HG03432 (cell line): ENCODE data around the gene RARS1.
A peak's percentile ranks its signal among the peaks of the same experiment; 100 is the strongest.
"Not testable (repeated sequence)": the region's sequence is repeated elsewhere in the genome, so short reads cannot be mapped to it uniquely, and the experiment has no call there.

Experiments
- ATAC-seq: cut with Tn5 transposase; IDR thresholded peaks from one replicate; pipeline ENCODE4 v1.9.1; 2021; ENCODE audit warnings: mild to moderate bottlenecking, moderate library complexity; ENCODE audit not compliant: unreplicated experiment

The RARS1 gene

DNA sequence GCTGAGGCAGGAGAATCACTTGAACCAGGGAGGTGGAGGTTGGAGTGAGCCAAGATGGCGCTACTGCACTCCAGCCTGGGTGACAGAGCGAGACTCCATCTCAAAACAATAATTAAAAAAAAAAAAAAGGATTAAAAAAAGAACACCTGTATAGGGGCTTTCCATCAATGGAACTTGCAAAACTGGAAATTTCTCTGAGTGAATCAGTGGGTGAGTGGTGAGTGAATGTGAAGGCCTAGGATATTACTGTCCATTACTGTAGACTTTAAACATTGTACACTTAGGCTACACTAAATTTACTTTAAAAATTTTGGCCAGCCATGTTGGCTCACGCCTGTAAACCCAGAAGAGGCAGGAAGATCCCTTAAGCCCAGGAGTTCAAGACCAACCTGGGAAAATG, 5.7 kb upstream of the RARS1 start:
- ATAC-seq = no peak

DNA sequence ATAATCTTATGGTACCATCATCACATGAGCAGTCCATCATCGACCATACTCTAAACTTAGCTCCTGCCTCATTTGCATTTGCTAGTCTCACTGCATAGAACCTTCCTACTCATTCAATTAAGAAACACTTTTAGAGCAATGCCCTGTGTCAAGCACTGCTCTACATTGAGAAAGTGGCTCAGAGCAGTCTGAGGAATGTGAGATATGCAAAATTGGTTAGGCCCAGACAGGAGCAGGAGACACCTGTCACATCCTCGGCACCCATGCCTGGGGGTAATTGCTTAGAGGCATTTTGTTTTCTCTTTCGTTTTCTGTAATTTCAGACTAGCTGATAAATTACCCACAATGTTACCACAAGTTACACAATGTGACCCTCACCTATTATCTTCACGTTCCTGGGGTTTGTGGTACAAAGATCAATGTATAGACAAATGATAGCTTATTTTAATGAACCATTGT, 4.9 kb upstream of the RARS1 start:
- ATAC-seq = peak; percentile 90

DNA sequence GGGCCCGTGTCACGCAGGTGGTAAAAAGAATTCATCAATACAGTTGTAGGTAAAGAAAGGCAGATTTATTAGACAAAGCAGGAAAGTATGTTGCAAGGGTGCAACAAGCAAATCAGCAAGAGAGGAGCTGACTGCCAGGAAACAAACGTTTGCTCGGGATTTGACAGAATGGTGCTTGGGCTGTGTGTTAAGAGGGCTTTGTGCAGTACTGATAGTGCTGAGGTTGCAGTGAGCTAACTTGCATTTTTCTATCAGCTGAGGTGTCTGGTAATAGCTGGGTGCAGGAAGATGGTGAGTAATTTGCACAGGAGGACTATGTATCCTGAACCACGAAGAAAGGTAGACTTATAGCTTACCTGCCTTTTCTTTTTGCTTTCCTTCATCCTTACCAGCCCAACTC, 3.9 kb upstream of the RARS1 start:
- ATAC-seq = no peak

DNA sequence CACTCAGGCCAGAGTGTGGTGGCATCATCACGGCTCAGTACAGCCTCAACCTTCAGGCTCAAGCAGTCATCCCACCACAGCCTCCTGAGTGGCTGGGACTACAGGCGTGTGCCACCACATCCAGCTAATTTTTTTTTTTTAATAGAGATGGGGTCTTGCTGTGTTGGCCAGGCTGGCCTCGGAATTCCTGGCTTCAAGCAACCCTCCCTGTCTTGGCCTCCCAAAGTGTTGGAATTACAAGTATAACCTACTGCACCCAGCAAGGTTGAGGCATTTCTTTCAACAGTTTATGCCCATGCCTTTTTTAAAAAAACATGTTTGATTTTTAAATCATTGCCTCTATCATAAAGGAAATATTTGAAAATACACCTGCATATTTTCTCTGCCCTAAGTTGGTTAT, 2.8 kb downstream of the RARS1 start:
- no peak for ATAC-seq

DNA sequence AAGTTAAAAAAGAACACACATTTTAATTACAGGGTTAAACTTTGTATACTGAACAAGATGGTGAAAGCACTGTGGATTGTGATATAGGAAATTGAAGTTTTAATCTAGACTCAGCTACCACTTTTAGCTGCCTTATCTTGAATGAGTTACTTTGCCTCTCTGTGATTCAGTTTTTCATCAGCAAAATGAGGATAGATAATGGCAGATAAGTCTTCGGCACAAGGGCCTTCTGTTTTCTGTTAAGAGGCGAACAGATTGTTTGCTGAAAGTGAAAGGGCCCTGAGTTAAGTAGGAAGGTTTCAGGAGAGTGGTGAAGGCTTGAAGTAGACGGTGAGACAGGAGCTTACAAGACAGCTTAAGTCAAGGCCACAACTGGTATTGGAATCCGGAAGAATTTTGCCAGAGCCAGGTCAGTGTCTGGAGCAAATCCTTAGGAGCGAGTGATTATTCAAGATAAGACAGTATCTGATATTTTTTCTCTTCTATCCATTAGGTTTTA, 7.8 kb downstream of the RARS1 start:
- ATAC-seq = no peak

DNA sequence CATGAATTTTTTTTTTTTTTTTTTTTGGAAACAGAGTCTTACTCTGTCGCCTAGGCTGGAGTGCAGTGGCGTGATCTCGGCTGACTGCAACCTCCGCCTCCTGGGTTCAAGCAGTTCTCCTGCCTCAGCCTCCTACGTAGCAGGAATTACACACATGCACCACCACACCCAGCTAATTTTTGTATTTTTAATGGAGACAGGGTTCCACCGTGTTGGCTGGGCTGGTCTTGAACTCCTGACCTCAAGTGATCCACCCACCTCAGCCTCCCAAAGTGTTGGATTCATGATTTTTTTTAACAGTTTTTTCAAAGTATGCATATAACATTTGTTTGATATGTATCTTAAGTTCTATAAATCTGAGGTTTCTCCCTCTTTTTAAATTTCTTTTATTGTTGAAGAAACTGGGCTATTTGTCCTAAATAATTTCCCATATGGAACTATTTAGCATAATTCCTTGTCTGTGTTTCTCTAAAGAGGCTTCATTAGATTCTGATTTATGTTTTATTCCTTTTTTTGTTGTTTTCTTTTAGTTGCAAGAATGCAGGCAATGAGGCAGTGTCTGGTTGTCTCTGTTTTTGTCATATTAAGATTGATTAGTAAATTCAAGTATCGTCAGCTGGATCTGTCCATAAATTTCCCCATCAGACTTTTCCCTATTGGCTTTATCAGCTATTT, 16.4 kb downstream of the RARS1 start:
- no peak for ATAC-seq

DNA sequence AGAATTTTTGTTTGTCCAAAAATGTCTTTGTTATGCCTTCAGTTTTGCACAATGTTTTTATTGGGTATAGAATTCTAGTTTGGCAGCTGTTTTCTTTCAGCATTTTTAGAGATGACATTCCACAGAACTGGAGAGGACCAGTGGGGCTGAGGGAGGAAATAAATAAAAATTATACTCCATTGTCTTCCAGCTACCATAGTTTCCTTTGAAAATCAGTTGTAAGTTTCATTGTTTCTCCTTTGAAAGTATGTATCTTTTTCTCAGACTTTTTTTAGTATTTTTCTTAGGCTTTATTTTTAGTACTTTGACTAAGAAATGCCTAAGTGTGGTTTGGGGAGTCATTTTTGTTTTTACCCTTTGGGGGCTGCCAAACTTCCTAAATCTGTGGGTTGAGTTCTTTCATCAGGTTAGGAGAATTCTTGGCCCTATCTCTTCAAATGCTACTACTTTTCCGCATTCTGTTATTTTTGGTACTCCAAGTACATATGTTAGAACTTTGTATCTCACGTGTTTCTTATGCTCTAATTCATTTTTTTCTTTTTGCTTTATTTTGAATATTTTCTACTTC, 27.7 kb downstream of the RARS1 start:
- ATAC-seq = no peak

DNA sequence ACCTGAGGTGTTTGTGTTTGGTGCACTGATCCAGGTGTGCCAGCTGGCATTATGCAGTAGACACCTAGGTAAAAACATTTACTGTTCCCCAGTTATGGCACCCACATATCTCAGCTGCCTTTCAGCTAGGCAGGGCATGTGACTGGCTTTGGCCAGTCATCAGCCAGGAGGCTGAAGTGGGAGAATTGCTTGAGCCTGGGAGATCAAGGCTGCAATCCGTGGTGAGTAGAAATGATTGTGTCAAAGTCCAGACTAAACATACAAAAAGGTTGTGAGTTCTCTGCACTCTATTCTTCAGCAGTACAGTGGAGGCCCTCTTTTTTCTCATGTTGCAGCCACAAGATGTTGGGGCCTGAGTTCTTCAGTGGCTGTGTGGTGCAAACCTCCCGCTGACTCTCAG, 39.6 kb downstream of the RARS1 start:
- ATAC-seq = no peak

DNA sequence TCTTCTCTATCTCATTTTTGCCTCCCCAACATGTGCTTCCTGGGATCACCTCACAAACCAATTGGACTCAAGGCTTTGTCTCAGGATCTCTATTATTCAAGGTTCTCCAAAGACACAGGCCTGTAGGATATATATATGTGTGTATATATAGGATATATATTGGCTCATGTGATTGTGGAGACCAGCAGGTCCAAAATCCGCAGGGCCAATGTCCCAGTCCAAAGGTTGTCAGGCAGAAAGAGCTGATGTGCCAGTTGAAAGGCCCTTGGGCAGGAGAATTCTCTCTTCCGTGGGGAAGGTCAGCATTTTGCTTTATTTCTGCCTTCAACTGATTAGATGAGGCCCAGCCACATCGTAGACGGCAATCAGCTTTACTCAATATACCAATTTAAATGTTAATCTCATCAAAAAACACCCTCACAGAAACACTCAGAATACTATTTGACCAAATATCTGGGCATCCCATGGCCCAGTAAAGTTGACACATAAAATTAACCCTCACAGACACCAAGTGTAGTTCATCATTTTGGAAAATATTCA, 41.6 kb downstream of the RARS1 start:
- ATAC-seq = no peak

DNA sequence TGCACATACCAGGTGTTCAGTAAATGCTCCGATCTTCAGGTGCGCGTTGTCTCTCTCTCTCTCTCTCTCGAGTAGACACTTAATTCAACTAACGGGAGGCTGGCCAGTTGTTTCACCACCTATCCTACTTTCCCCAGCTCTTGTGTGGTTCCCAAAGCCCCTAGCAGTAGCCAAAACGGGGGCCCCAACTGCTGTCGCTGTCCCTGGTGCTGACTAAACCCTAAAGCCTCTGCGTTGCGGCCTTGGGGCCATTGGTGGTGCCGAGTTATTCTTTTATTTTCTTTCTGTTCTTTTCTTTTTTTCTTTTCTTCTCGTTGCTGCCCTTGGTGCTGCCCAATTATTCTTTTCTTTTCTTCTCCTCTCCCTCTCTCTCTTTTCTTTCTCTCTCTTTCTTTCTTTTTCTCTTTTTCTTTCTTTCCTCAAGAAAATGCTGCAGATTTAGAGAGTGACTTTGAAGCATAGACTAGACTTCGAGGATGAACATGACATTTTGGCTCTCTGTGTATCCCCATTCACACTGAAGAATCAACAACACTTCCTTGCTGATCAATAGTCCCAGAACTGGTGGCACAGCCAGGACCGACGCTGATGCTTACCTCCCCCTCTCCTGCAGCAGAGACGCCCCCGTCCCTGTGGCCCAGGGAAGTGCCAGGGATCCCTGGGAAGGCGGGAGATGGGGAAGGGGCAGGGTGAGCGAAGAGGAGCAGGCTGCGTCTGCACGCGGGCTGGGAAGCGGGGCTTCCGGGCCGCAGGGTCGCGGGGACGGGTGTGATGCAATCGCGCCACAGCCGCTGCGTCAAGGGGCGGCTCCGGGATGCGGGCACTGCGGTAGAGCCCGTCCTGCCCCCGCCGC, 42.5 kb downstream of the RARS1 start, which contains the start of gene FBLL1:
TSS of gene FBLL1 (plus strand) at position 785 of the 853 bp plus-strand sequence. CDS start 200 bp downstream, outside the sequence.
- no peak for ATAC-seq

DNA sequence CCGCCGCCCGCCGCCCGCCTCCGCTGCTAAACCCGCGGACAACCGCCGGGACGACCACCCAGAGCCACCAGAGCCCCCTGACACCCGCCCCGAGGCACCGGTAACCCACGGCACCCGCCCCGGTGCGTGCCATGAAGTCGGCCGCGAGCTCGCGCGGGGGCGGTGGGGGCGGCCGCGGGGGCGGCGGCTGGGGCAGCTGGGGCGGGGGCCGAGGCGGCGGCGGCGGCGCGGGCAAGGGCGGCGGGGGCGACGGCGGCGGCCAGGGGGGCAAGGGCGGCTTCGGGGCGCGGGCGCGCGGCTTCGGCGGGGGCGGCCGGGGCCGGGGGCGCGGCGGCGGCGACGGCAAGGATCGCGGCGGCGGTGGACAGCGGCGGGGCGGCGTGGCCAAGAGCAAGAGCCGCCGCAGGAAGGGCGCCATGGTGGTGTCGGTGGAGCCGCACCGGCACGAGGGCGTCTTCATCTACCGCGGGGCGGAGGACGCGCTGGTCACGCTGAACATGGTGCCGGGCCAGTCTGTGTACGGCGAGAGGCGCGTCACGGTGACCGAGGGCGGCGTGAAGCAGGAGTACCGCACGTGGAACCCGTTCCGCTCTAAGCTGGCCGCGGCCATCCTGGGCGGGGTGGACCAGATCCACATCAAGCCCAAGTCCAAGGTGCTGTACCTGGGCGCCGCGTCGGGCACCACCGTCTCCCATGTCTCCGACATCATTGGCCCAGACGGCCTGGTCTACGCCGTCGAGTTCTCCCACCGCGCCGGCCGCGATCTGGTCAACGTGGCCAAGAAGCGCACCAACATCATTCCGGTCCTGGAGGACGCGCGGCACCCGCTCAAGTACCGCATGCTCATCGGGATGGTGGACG, 43.3 kb downstream of the RARS1 start:
- ATAC-seq = no peak

DNA sequence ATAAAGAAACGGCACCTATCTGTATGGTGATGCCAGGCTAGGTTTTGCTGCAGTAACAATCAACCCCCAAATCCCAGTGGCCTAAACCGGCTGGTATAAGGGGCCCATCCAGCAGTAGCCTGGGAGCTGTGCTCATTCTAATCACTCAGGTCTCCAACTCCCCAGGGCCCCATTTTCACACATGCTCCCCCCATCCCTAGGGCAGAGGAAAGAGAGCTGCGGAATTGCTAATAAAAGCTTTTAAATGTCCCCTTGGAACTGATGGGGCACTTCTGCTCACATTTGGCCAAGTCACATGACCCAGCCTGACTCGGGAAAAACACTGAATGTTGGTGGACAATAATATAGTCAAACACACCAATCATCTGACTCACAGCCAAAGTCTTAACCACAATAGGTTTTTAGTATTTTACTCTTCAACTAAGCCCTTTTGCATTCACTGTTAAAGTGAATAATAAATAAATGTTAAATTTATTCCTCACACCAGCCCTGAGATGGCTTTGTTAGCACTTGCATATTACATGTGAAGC, 44.4 kb downstream of the RARS1 start:
- no peak for ATAC-seq

DNA sequence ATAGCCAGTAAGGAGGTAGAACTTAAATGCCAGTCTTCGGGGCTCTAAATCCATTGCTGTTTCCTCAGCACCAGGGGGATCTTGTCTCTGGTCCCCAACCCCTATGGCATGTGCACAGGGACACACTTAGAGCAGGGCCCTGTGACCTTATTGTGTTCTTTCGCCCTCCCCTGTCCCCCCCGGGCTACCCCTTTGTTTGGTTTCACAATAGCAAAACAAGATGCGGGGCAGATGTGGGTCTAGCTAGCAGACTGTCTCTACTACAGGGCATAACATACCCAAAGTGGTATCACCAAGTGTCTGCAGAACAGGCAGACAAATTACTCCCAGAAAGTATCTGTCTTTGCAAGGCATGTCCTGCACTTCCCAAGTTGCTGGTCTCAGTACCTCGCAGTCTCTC, 44.9 kb downstream of the RARS1 start:
- no peak for ATAC-seq

DNA sequence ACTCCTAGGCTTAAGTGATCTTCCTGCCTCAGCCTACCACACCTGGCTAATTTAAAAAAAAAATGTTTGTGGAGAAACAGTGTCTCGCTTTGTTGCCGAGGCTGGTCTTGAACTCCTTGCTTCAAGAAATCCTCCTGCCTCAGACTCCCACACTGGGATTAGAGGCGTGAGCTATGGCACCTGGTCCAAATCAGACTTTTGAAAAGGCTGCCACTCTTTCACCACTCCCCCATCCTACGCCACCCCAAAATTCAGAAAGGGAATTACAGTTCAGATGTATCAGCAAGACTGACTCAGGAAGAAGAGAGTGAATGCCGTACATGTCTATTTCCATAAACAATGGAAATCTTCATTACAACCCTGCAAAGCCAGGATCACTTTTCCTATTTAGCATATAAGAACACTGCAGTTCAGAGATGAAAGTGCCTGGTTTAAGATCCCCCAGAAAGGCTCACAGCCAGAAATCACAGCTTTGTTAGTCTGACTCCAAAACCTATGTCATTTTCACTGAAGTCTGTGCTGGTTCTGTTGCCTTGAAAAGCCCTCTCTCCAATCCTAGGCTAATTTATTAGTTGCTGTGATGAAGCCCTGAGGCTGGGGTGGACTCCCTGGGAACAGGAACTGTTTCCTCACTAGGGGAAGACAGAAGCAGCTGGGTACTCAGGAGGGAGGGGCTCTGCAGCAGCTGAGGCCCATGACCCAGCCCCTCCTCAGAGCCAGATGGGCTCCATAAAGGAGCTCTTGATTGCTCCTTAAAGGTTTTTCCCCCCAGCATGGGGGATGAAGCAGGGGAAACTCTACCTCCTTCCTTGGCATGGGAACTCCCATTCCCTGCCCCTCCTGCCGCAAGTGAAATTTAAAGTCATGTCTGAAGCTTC, 46.0 kb downstream of the RARS1 start:
- no peak for ATAC-seq

DNA sequence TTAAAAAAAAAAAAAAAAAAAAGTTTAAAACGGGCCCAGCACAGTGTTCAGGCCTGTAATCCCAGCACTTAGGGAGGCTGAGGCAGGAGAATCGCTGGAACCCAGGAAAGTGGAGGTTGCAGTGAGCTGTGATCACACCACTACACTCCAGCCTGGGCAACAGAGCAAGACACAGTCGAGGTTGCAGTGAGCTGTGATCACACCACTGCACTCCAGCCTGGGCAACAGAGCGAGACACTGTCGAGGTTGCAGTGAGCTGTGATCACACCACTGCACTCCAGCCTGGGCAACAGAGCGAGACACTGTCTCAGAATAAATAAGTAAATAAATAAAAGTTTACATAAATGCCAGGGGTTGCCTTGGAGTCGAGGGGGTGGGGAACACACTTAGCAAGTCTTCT, 48.1 kb downstream of the RARS1 start:
- ATAC-seq = not testable (repeated sequence)

DNA sequence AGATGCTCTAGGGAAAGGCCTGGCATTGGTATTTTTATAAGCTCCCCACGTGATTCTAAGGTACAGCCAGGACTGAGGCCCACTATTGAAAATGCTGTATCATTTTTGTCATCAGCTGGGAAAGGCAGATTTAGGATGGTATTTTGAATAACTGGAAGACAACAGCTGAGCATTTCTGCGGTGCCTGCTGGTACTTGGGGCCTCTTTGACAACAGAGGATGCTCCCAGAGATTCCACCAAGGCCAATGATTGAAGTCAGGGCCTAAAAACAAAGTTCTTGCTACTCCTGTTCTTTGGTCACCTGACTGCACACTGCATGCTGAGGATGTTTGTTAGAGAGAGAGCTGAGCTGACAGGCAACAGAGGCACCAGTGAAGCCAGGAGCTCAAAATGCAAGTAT, 50.9 kb downstream of the RARS1 start:
- ATAC-seq = no peak

DNA sequence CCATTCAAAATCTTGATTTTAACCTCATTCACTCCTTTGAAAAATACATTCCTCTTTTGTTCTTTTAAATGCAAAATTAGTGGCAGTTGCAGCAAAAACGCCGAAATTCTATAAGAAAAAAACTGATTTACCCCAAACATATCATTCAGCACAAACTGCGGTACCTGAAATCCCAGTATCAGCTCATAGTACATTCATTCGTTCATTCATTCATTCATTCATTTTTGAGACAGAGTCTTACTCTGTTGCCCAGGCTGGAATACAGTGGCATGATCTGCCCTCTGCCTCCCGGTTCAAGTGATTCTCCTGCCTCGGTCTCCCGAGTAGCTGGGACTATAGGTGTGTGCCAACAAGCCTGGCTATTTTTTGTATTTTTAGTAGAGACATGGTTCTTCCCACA, 63.3 kb downstream of the RARS1 start:
- no peak for ATAC-seq

DNA sequence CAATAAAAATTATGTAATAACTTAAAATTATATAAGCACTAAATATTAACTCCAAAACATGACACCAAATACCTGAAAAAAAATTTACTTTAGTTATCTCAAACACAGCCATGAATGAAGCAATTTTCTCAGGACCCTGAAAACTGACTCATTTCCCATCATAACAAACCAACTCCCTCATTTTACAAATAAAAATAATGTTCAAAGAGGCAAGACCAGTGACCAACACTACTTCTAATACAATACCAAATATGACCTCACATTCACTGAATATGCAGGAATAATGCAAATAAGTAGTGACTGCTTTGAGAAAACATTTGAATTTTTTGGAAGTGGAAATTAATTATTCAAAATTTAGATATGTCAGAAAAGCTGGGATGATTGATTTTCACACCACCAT, 64.4 kb downstream of the RARS1 start:
- no peak for ATAC-seq

DNA sequence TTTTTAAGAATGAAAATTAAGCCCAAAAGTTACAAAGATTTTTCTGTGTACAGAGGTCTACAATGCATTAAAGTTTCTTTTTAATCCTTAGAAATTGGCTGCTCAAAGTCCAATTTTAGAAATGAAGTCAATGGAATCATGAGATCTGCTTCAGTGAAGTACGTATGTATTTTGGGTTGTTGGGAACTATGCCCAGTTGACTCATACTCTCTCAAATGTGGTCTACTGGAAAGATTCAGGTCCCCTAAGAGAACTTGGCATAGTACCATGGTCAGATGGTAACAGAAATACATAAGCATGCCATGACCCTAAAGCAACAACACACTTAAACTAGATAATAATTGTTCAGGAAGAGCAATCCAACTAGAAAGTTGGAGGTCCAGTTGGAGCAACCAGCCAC, 65.9 kb downstream of the RARS1 start:
- ATAC-seq = no peak
